Renal cortex interstitium (tissue), 11 donors: ENCODE results near the gene ARL6. TPM values are rescaled to one million over a fixed set of nuclear protein-coding genes. Genes with fewer than 3 reads are reported as not detected.

ENCODE experiments used
- DNase-seq, 11 donors: peaks; one replicate each; pipeline ENCODE4 v3.0.0-alpha.2; 2013; ENCODE audit warnings: low read depth in 9 of 11, low spot score in 4 of 11; ENCODE audit errors: extremely low read depth in 1 of 11
- polyA plus RNA-seq, 3 donors: library from polyadenylated mRNA; unstranded; fragments of 120-200 nt; gene quantifications; one replicate each; pipeline ENCODE4 v1.2.1, GENCODE V29; 2013; ENCODE audit not compliant: insufficient read length in 3 of 3

ARL6 gene
- polyA plus RNA-seq, 3 donors, result 12.2 to 19.7 (median 14.3) TPM

- DNase-seq, result no peak
These were observed 76.7 kb downstream of the ARL6 start for GRCh38 chr3:97841304-97841703.

GRCh38 chr3:97841956-97842355 is 77.4 kb downstream of the ARL6 start:
- no peak for DNase-seq

GRCh38 chr3:97848779-97849178 is 84.2 kb downstream of the ARL6 start:
- DNase-seq, result no peak

Other genes starting within 250 kb of the ARL6 start
- 10 to 100 TPM; 21.0 to 22.7 (median 22.3) TPM for gene CRYBG3, start 57.3 kb downstream of the ARL6 start, polyA plus RNA-seq
- 10 to 100 TPM; 31.8 to 41.6 (median 33.2) TPM for gene RIOX2, start 207.7 kb downstream of the ARL6 start, polyA plus RNA-seq